HepG2 (cell line): ENCODE measurements around the gene GFER. TPM values are rescaled to one million over a fixed set of nuclear protein-coding genes. Genes with fewer than 3 reads are reported as not detected.

ENCODE experiments used
- ADNP ChIP-seq: sonication (generic); formaldehyde crosslinking; IDR thresholded peaks from 2 replicates; pipeline ENCODE4 v1.4.0; 2020; ENCODE audit warnings: missing genetic modification reagents
- CBX5 ChIP-seq: sonication (generic); formaldehyde crosslinking; IDR thresholded peaks from 2 replicates; pipeline ENCODE4 v1.4.0; 2020; ENCODE audit warnings: missing genetic modification reagents, borderline replicate concordance
- CHCHD3 ChIP-seq: sonication (generic); formaldehyde crosslinking; IDR thresholded peaks from 2 replicates; pipeline ENCODE4 v1.8.0; 2022; ENCODE audit warnings: mild to moderate bottlenecking, missing genetic modification reagents, moderate library complexity
- FOXA1 ChIP-seq, 2 experiments: fragments of 450-650 bp in 1 of 2; sonication (generic) in 1 of 2; formaldehyde crosslinking in 1 of 2; IDR thresholded peaks; 2 replicates each; pipeline versions ENCODE4 v1.4.0 to v1.6.1; 2016 to 2020; ENCODE audit warnings: missing genetic modification reagents in 1 of 2
- FOXP1 ChIP-seq, 2 experiments: fragments of 450-650 bp in 1 of 2; IDR thresholded peaks; 2 replicates each; pipeline ENCODE4 v1.6.1; 2017 to 2018; ENCODE audit warnings: antibody characterized with exemption in 1 of 2
- IKZF1 ChIP-seq: fragments of 450-650 bp; IDR thresholded peaks from 2 replicates; pipeline ENCODE4 v1.7.1; 2016
- KDM6A ChIP-seq: IDR thresholded peaks from 2 replicates; pipeline ENCODE4 v1.6.1; 2016; ENCODE audit warnings: low read depth
- KLF9 ChIP-seq: IDR thresholded peaks from 2 replicates; pipeline ENCODE4 v1.6.1; 2016; ENCODE audit warnings: low read depth
- MATR3 ChIP-seq: sonication (generic); formaldehyde crosslinking; IDR thresholded peaks from 2 replicates; pipeline ENCODE4 v1.4.0; 2020; ENCODE audit warnings: missing genetic modification reagents
- MTF1 ChIP-seq: sonication (generic); formaldehyde crosslinking; IDR thresholded peaks from 2 replicates; pipeline ENCODE4 v1.5.0; 2020; ENCODE audit warnings: missing genetic modification reagents
- NFATC3 ChIP-seq: sonication (generic); formaldehyde crosslinking; IDR thresholded peaks from 2 replicates; pipeline ENCODE4 v1.5.1; 2020; ENCODE audit warnings: mild to moderate bottlenecking, missing genetic modification reagents
- NFE2 ChIP-seq: sonication (generic); formaldehyde crosslinking; IDR thresholded peaks from 2 replicates; pipeline ENCODE4 v1.4.0; 2020; ENCODE audit warnings: missing genetic modification reagents
- NFIC ChIP-seq: IDR thresholded peaks from 2 replicates; pipeline ENCODE4 v1.6.1; 2012; ENCODE audit warnings: mild to moderate bottlenecking, low read length, inconsistent platforms
- PHF8 ChIP-seq: sonication (generic); formaldehyde crosslinking; IDR thresholded peaks from 2 replicates; pipeline ENCODE4 v1.5.0; 2020; ENCODE audit warnings: missing genetic modification reagents
- PREB ChIP-seq: sonication (generic); formaldehyde crosslinking; IDR thresholded peaks from 2 replicates; pipeline ENCODE4 v1.4.0; 2020; ENCODE audit warnings: missing genetic modification reagents
- RELA ChIP-seq: sonication (generic); formaldehyde crosslinking; IDR thresholded peaks from 2 replicates; pipeline ENCODE4 v1.4.0; 2020; ENCODE audit warnings: missing genetic modification reagents
- SNRNP70 ChIP-seq: fragments of 200-400 bp; formaldehyde crosslinking; IDR thresholded peaks from 2 replicates; pipeline ENCODE4 v1.6.1; 2017; ENCODE audit warnings: mild to moderate bottlenecking, low read depth, low read length, moderate library complexity
- TP53 ChIP-seq: sonication (generic); formaldehyde crosslinking; conservative IDR thresholded peaks from 2 replicates; pipeline ENCODE4 v1.4.0; 2020; ENCODE audit warnings: missing genetic modification reagents
- ZBTB25 ChIP-seq: IDR thresholded peaks from 2 replicates; pipeline ENCODE4 v1.6.1; 2018; ENCODE audit warnings: missing genetic modification reagents
- ZFP1 ChIP-seq: IDR thresholded peaks from 2 replicates; pipeline ENCODE4 v1.6.1; 2016
- ZFP62 ChIP-seq: sonication (generic); formaldehyde crosslinking; IDR thresholded peaks from 2 replicates; pipeline ENCODE4 v1.4.0; 2020; ENCODE audit warnings: missing genetic modification reagents
- ZFX ChIP-seq: sonication (generic); formaldehyde crosslinking; IDR thresholded peaks from 2 replicates; pipeline ENCODE4 v1.4.0; 2020; ENCODE audit warnings: mild to moderate bottlenecking, low read depth, missing genetic modification reagents, moderate library complexity
- ZNF546 ChIP-seq: sonication (generic); formaldehyde crosslinking; conservative IDR thresholded peaks from 2 replicates; pipeline ENCODE4 v1.8.1; 2023; ENCODE audit warnings: mild to moderate bottlenecking, missing genetic modification reagents
- ZNF644 ChIP-seq: IDR thresholded peaks from 2 replicates; pipeline ENCODE4 v1.6.1; 2016; ENCODE audit warnings: low read depth
- ZNF678 ChIP-seq: sonication (generic); formaldehyde crosslinking; IDR thresholded peaks from 2 replicates; pipeline ENCODE4 v1.4.0; 2020; ENCODE audit warnings: mild to moderate bottlenecking, missing genetic modification reagents
- ZNF776 ChIP-seq: sonication (generic); formaldehyde crosslinking; IDR thresholded peaks from 2 replicates; pipeline ENCODE4 v1.4.0; 2020; ENCODE audit warnings: mild to moderate bottlenecking, missing genetic modification reagents
- polyA plus RNA-seq, 8 experiments: library from polyadenylated mRNA; depleted of rRNA in 3 of 8; stranded (reverse) in 7 of 8; unstranded in 1 of 8; fragments of >200 nt; fragmentation: Illumina TruSeq in 4 of 8; extraction: Trizol in 4 of 8; gene quantifications; 2 replicates each; pipeline versions ENCODE4 v1.2.1 to v1.2.3, GENCODE V29; 2011 to 2016; ENCODE audit warnings: low read depth in 4 of 8, missing spikeins in 1 of 8, mixed read lengths in 1 of 8; ENCODE audit not compliant: insufficient read depth in 1 of 8
- total RNA-seq, 5 experiments: library from RNA; depleted of rRNA; stranded (reverse); fragments of >200 nt; fragmentation: Illumina TruSeq; extraction: Trizol; gene quantifications; 2 replicates each; pipeline ENCODE4 v1.2.3, GENCODE V29; 2016; ENCODE audit warnings: low read depth in 1 of 5
- TF ChIP-seq, protein P1 (sequence below): IDR thresholded peaks from 2 replicates; pipeline ENCODE4 v1.6.1; 2012; ENCODE audit warnings: low read depth, low read length, improper control_type of control experiment
- TF ChIP-seq, protein P2 (sequence below): sonication (generic); formaldehyde crosslinking; IDR thresholded peaks from 2 replicates; pipeline ENCODE4 v1.4.0; 2020; ENCODE audit warnings: missing genetic modification reagents

Gene GFER
- total and polyA plus RNA-seq, 2 of the 13 experiments (the other 11 are each of a cell fraction or from before 2014, with no cell fraction given): 28.6 to 71.7 TPM

DNA sequence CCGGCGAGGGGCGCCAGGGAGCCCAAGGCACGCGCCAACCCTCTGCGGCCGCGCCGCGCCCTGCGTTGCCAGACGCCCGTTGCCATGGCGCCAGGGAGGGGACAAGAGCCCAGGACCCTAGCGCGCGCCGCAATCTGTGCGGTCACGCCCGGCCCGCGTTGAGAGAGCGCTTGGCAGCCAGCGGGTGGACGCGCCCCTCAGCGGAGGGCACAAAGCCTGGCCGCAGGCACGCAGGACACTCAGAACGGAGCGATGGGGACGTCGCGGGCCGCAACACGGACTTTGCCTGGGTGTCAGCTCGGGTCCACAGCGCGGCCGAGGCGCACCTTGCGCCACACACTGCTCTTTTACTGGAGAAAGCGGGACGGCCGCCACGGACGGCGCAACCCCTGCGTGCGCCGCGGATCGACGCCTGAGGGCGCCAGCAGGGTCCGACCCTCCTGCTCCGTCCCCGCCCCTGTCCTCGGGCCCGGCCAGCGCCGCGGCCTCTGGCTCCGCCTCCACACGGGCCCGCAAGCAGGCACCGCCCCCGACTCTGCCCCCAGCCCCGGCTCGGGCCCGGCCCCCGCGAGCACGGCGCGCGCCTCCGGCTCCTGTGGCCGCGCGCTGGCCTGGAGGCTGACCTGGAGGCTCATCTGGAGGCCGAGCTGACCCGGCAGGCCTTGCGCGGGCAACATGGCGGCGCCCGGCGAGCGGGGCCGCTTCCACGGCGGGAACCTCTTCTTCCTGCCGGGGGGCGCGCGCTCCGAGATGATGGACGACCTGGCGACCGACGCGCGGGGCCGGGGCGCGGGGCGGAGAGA, at the start of gene GFER (continued):
- TF ChIP-seq PREB: no peak
- peak; percentile 82 for TF ChIP-seq ZNF546 (CRISPR knock-in tag)
- no peak for TF ChIP-seq ADNP (CRISPR knock-in tag)
- TF ChIP-seq ZFP1 (CRISPR knock-in tag): no peak; the same call in 1 of the 2 replicates
- TF ChIP-seq KDM6A: no peak
- TF ChIP-seq TP53 (CRISPR knock-in tag): no peak
- TF ChIP-seq NFE2 (CRISPR knock-in tag): no peak
- TF ChIP-seq FOXA1 (IDR thresholded peaks at IDR 0.05): no peak
- TF ChIP-seq FOXA1 (CRISPR knock-in tag; IDR thresholded peaks at IDR 0.05): peak; percentile 11; the same call in 1 of the 2 replicates
- TF ChIP-seq NFATC3: no peak
- TF ChIP-seq MTF1: no peak
- 0 out of 2 replicates have a peak, but pooled peaks have one; percentile 22 for TF ChIP-seq ZNF678
- no peak for TF ChIP-seq CHCHD3 (CRISPR knock-in tag)
- no peak for TF ChIP-seq IKZF1
- TF ChIP-seq SNRNP70: no peak
- TF ChIP-seq ZBTB25 (CRISPR knock-in tag): peak; percentile 54; the same call in 1 of the 2 replicates
- TF ChIP-seq PHF8 (CRISPR knock-in tag): peak; percentile 61
- 0 out of 2 replicates have a peak, but pooled peaks have one; percentile 51 for TF ChIP-seq ZNF776 (CRISPR knock-in tag)
- TF ChIP-seq ZNF644 (CRISPR knock-in tag): no peak
- no peak for TF ChIP-seq ZFP62 (CRISPR knock-in tag)
- no peak for TF ChIP-seq NFIC
- TF ChIP-seq MATR3 (CRISPR knock-in tag): 0 out of 2 replicates have a peak, but pooled peaks have one; percentile 43
- TF ChIP-seq ZFX (CRISPR knock-in tag): peak; percentile 86
- TF ChIP-seq, protein P1, sequence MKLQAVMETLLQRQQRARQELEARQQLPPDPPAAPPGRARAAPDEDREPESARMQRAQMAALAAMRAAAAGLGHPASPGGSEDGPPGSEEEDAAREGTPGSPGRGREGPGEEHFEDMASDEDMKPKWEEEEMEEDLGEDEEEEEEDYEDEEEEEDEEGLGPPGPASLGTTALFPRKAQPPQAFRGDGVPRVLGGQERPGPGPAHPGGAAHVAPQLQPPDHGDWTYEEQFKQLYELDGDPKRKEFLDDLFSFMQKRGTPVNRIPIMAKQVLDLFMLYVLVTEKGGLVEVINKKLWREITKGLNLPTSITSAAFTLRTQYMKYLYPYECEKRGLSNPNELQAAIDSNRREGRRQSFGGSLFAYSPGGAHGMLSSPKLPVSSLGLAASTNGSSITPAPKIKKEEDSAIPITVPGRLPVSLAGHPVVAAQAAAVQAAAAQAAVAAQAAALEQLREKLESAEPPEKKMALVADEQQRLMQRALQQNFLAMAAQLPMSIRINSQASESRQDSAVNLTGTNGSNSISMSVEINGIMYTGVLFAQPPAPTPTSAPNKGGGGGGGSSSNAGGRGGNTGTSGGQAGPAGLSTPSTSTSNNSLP: no peak
- TF ChIP-seq KLF9: no peak
- TF ChIP-seq, protein P2, sequence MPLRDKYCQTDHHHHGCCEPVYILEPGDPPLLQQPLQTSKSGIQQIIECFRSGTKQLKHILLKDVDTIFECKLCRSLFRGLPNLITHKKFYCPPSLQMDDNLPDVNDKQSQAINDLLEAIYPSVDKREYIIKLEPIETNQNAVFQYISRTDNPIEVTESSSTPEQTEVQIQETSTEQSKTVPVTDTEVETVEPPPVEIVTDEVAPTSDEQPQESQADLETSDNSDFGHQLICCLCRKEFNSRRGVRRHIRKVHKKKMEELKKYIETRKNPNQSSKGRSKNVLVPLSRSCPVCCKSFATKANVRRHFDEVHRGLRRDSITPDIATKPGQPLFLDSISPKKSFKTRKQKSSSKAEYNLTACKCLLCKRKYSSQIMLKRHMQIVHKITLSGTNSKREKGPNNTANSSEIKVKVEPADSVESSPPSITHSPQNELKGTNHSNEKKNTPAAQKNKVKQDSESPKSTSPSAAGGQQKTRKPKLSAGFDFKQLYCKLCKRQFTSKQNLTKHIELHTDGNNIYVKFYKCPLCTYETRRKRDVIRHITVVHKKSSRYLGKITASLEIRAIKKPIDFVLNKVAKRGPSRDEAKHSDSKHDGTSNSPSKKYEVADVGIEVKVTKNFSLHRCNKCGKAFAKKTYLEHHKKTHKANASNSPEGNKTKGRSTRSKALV (CRISPR knock-in tag): peak; percentile 98
- no peak for TF ChIP-seq FOXP1 (IDR thresholded peaks at IDR 0.05)
- no peak for TF ChIP-seq FOXP1 (CRISPR knock-in tag; IDR thresholded peaks at IDR 0.05)
- no peak; the same call in 1 of the 2 replicates for TF ChIP-seq CBX5
- TF ChIP-seq RELA (CRISPR knock-in tag): no peak; the same call in 1 of the 2 replicates
